Natural killer cell treated with Interleukin-12 subunit alpha and Interleukin-12 subunit beta and Interleukin-15 and Interleukin-18, amount 100 ng/mL, for 72 hours (primary cell): ENCODE measurements around the gene DUSP28. TPM values are rescaled to one million over a fixed set of nuclear protein-coding genes. Genes with fewer than 3 reads are reported as not detected.

Experiments used
- ATAC-seq, 2 donors: fragments of 150-1000 bp; cut with Tn5 transposase in 1 of 2; sonication (Bioruptor Pico), chemical (Tn5 transposase) in 1 of 2; 2 replicates each; pipeline ENCODE4 v1.10.0; 2021
- DNase-seq: peaks from one replicate; pipeline ENCODE4 v3.0.0; 2022; ENCODE audit warnings: low spot score
- H3K27ac Mint-ChIP-seq, 2 donors: 1 replicate in 1 of 2; 2 replicates in 1 of 2; pipeline ENCODE4 v1.8.0; 2022; ENCODE audit warnings: mixed read lengths in 2 of 2, mild to moderate bottlenecking in 1 of 2, moderate library complexity in 1 of 2
- H3K27me3 Mint-ChIP-seq, 2 donors: 1 replicate in 1 of 2; 2 replicates in 1 of 2; pipeline ENCODE4 v1.8.0; 2022; ENCODE audit warnings: mixed read lengths in 2 of 2
- H3K36me3 Mint-ChIP-seq: one replicate; pipeline ENCODE4 v1.8.0; 2022; ENCODE audit warnings: mixed read lengths
- H3K4me1 Mint-ChIP-seq, 2 donors: 1 replicate in 1 of 2; 2 replicates in 1 of 2; pipeline ENCODE4 v1.8.0; 2022; ENCODE audit warnings: low read depth in 2 of 2, mixed read lengths in 2 of 2, mild to moderate bottlenecking in 1 of 2
- H3K4me3 Mint-ChIP-seq: one replicate; pipeline ENCODE4 v1.8.0; 2022; ENCODE audit warnings: mixed read lengths
- H3K9me3 Mint-ChIP-seq: 2 replicates; pipeline ENCODE4 v1.8.0; 2022; ENCODE audit warnings: mixed read lengths
- total RNA-seq, 2 donors: library from RNA; stranded (reverse); gene quantifications; one replicate each; pipeline ENCODE4 v1.2.3, GENCODE V29; 2022

The DUSP28 gene
- 1 to 10 TPM; 6.1 to 6.3 TPM for total RNA-seq

GRCh38 chr2:240560084-240560479 lies at the start of gene DUSP28:
TSS of gene DUSP28 (plus strand) at chr2:240560357. CDS start at chr2:240560685, 328 bp downstream.
- ATAC-seq (peak; percentile 84 to 85), DNase-seq (peak; percentile 95)
- Mint-ChIP-seq H3K27me3 (no peaks in the 10 kb centered on the region), H3K36me3 (no peaks in the 10 kb centered on the region), H3K4me3 (peak within 1 kb of the TSS; percentile 92), H3K27ac (peak within 1 kb of the TSS; percentile 99), H3K9me3 (no peaks in the 10 kb centered on the region), H3K4me1 (peaks cover 47 to 73% of the 10 kb centered on the region in 2 donors)

DNA sequence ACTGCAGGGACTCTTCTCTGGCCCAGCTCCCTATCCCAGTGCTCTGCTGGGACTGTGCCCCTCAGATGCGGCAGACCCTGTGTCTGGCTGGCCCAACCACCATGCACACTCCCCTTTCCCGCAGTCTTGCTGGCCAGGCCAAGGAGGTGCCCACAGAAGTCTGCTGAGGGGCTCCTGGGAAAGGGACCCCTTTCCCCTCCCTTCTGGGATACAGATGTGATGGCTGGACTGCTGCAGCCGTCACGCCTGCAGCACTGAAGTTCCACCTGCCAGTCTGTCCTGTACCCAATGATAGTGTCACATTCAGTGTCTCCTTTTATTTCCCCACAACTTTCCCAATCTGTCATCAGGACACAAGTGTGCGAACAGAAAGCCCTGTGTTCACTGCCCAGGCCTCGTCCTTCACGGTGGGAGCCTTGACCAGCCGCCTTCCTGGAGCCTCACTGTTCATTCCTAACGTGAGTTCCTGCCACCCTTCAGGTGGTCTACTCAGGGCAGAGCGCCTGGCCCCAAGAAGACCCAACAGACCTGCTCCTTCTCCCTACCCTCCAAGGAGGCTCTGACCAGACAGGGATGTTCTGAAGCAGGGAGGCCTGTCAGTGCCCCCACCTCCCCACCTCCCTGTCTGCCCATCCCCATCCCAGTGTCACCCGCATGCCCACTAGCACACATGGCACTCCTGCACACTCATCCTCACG lies 49.5 kb upstream of the DUSP28 start:
- no peak for DNase-seq
- no peaks in the 10 kb centered on the region for H3K27me3 Mint-ChIP-seq
- H3K9me3 Mint-ChIP-seq, result no peaks in the 10 kb centered on the region
- H3K4me3 Mint-ChIP-seq, result no peak overlapping the region
- no peak overlapping the region for H3K27ac Mint-ChIP-seq
- ATAC-seq, result no peak
- H3K36me3 Mint-ChIP-seq, result no peaks in the 10 kb centered on the region
- H3K4me1 Mint-ChIP-seq, result peaks cover 14 to 16% of the 10 kb centered on the region in 2 donors

DNA sequence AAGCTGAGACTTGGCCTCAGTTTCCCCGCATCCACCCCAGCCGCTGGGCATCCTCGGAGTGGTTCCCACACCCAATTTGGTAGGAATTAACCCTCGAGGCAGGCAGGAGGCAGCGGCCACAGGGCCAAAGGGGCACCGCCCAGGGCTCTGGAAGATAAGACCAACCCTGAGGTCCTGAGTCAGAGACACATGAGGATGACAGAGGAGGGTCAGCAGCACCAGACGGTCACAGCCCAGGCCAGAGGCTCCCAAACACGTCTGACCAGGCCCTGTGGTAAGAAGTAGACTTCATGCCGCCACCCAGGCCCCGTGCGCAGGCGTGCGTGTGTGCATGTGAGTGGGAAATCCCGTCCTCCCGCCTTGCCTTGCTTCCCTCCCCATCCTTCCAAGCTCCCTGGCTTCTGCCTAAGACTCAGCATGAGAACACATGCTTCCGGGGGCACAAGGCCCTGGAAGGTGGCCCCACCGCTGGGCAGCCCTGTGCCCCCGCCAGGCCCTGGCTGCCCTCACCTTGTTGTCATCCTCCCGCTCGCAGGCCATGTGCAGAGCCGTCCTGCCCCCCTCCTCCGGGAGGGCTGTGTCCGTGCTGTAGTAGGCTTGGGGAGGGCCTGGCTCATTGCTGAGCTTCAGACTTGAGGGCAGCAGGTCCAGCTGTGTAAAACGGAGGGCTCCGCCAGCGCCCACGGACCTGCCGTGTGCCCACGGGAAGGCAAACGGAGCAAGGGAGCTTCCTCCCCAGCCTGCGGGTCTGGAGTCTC lies 48.6 kb upstream of the DUSP28 start:
- H3K4me1 Mint-ChIP-seq, result peaks cover 14 to 16% of the 10 kb centered on the region in 2 donors
- no peaks in the 10 kb centered on the region for H3K9me3 Mint-ChIP-seq
- no peak overlapping the region for H3K27ac Mint-ChIP-seq
- DNase-seq (no peak), ATAC-seq (no peak)
- H3K27me3 Mint-ChIP-seq, result no peaks in the 10 kb centered on the region
- no peaks in the 10 kb centered on the region for H3K36me3 Mint-ChIP-seq
- no peak overlapping the region for H3K4me3 Mint-ChIP-seq

GRCh38 chr2:240512109-240512485 lies 48.1 kb upstream of the DUSP28 start:
- Mint-ChIP-seq H3K9me3 (no peaks in the 10 kb centered on the region), H3K27ac (no peak overlapping the region), H3K27me3 (no peaks in the 10 kb centered on the region), H3K4me3 (no peak overlapping the region), H3K36me3 (no peaks in the 10 kb centered on the region), H3K4me1 (peaks cover 14 to 16% of the 10 kb centered on the region in 2 donors)
- ATAC-seq (no peak), DNase-seq (no peak)

- peaks cover 14 to 16% of the 10 kb centered on the region in 2 donors for H3K4me1 Mint-ChIP-seq
- ATAC-seq, result no peak
- no peak for DNase-seq
- H3K9me3 Mint-ChIP-seq, result no peaks in the 10 kb centered on the region
- no peaks in the 10 kb centered on the region for H3K27me3 Mint-ChIP-seq
- no peak overlapping the region for H3K4me3 Mint-ChIP-seq
- no peaks in the 10 kb centered on the region for H3K36me3 Mint-ChIP-seq
- no peak overlapping the region for H3K27ac Mint-ChIP-seq
Observed at GRCh38 chr2:240512666-240513535, 47.3 kb upstream of the DUSP28 start.

GRCh38 chr2:240513549-240514287 lies 46.4 kb upstream of the DUSP28 start:
- peak overlapping the region; percentile 61 for H3K4me3 Mint-ChIP-seq
- peaks cover 14 to 16% of the 10 kb centered on the region in 2 donors for H3K4me1 Mint-ChIP-seq
- H3K27me3 Mint-ChIP-seq, result no peaks in the 10 kb centered on the region
- H3K27ac Mint-ChIP-seq, result peak overlapping the region; percentile 37 to 48
- ATAC-seq (peak; percentile 94 to 96), DNase-seq (peak; percentile 85)
- H3K9me3 Mint-ChIP-seq, result no peaks in the 10 kb centered on the region
- H3K36me3 Mint-ChIP-seq, result no peaks in the 10 kb centered on the region

DNA sequence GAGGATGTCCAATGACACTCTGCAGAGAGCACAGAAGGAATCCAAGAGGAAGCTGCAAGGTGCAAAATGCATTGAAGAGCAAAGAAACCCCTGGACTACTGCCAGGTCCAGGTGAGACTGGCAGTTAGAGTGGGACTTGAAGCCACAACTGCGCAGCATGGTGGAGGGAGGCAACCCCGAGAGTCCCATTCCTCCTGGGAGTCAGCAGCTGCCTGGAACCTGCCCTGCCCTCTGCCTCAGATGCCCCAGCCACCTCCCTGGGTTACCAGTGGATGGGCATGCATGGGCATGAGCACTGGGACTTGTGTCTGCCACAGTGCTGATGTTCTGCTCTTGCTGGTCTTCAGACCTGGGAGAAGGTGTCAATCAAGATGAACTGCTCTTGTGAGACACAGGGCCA lies 45.5 kb upstream of the DUSP28 start:
- Mint-ChIP-seq H3K36me3 (no peaks in the 10 kb centered on the region), H3K27ac (peak overlapping the region; percentile 37 to 48), H3K4me1 (peaks cover 14 to 16% of the 10 kb centered on the region in 2 donors), H3K27me3 (no peaks in the 10 kb centered on the region), H3K9me3 (no peaks in the 10 kb centered on the region), H3K4me3 (no peak overlapping the region)
- no peak for DNase-seq
- ATAC-seq, result no peak

GRCh38 chr2:240517342-240517741 lies 42.8 kb upstream of the DUSP28 start:
- Mint-ChIP-seq H3K4me1 (peaks cover 17 to 21% of the 10 kb centered on the region in 2 donors), H3K27ac (no peak overlapping the region), H3K9me3 (no peaks in the 10 kb centered on the region), H3K4me3 (no peak overlapping the region), H3K36me3 (no peaks in the 10 kb centered on the region), H3K27me3 (peaks cover 0 to 2% of the 10 kb centered on the region in 2 donors)
- no peak for DNase-seq
- no peak for ATAC-seq

GRCh38 chr2:240518981-240519380 lies 41.2 kb upstream of the DUSP28 start:
- Mint-ChIP-seq H3K4me1 (peaks cover 10 to 15% of the 10 kb centered on the region in 2 donors), H3K4me3 (no peak overlapping the region), H3K9me3 (no peaks in the 10 kb centered on the region), H3K27ac (no peak overlapping the region), H3K27me3 (peaks cover 0 to 2% of the 10 kb centered on the region in 2 donors), H3K36me3 (no peaks in the 10 kb centered on the region)
- DNase-seq (no peak), ATAC-seq (no peak)

DNA sequence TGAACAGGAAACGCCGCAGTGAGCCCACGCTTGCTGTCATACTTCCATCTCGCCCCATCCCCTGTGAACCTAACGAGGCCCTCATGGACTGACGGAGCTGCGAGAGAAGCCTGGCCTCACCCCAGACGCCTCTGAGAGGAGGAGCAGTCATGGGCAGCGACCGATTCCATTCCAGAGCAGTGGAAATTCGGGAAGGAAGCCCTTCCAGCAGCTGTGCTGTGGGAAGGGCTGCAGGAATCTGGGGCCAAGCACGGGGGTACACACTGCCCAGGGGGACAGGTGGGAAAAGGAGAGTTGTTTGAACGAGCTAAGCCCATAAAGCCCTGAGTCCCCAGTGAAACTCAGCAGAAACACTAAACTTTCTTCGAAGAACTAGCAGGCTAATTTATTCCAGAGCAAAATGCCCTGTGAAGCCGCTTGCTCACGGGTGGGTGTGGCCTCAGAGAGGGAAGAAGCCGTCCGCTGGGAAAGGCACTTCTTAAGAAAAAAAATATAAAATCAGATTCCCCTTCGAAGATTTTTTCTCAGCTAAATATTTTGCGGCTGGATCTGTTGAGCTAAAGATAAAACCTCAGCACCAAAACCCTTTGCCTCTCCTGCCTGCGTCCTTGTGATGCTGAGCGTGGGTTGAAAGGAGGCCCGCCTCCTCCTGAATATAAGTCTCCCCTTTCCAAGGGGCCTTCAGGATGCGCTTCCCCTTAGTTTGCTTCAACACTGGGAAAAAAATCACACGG lies 40.6 kb upstream of the DUSP28 start:
- Mint-ChIP-seq H3K9me3 (no peaks in the 10 kb centered on the region), H3K27ac (no peak overlapping the region), H3K27me3 (peaks cover 0 to 2% of the 10 kb centered on the region in 2 donors), H3K4me3 (no peak overlapping the region), H3K36me3 (no peaks in the 10 kb centered on the region), H3K4me1 (peaks cover 7 to 10% of the 10 kb centered on the region in 2 donors)
- no peak for ATAC-seq
- DNase-seq, result no peak

DNA sequence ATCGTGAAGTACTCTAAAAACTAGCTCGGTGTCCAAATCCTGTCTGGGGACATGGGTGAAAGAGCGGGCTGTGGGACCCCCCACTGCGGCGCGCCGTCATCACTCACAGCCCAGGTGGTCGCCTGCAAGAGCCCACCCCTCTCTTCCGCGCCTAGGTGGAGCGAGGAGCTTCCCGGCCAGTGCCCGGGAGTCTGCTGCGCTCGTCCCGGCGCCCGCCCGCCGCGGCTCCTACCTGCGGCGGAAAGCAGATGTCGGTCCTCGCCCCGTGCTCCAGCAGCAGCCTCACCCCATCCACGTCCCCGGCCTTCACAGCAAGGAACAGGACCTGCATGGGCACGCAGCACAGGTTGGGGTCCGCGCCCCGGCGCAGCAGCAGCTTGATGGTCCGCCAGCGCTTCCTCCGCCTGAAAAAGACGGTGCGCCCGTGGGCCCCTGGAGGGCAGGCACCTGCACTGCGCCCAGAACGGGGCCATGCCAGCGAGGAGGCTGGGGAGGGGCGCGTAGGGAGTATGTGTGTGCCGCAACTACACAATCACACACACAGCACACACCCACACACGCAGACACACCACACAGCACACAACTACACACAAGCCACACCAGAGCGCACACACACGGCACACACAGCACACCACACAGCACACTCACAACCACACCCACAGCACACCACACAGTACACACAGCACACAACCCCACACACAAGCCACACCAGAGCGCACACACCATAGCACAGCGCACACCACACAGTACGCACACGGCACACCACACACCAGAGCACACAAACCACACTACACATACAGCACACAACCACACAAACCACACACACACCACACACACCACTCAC lies 39.8 kb upstream of the DUSP28 start:
- Mint-ChIP-seq H3K4me3 (no peak overlapping the region), H3K27ac (no peak overlapping the region), H3K27me3 (peaks cover 0 to 2% of the 10 kb centered on the region in 2 donors), H3K4me1 (peaks cover 7 to 10% of the 10 kb centered on the region in 2 donors), H3K36me3 (peaks cover 7% of the 10 kb centered on the region), H3K9me3 (peaks cover 5% of the 10 kb centered on the region)
- ATAC-seq, result peak; percentile 22 to 43
- DNase-seq, result no peak

GRCh38 chr2:240520974-240521350 lies 39.2 kb upstream of the DUSP28 start:
- peaks cover 5% of the 10 kb centered on the region for H3K9me3 Mint-ChIP-seq
- H3K4me1 Mint-ChIP-seq, result peaks cover 7 to 10% of the 10 kb centered on the region in 2 donors
- no peak overlapping the region for H3K4me3 Mint-ChIP-seq
- DNase-seq, result no peak
- H3K36me3 Mint-ChIP-seq, result peaks cover 7% of the 10 kb centered on the region
- ATAC-seq, result no peak
- H3K27ac Mint-ChIP-seq, result no peak overlapping the region
- peaks cover 0 to 2% of the 10 kb centered on the region in 2 donors for H3K27me3 Mint-ChIP-seq
